Common myeloid progenitor, CD34-positive (primary cell): Measurements from ENCODE around the gene PBRM1.

ENCODE experiments used
- CTCF ChIA-PET: fragments of 350-600 bp; sonication (Branson Sonifier 250); formaldehyde crosslinking; loops from one replicate; lab custom pipeline; 2021; ENCODE audit warnings: antibody characterized with exemption; lab: Charles Lee
- POLR2A ChIA-PET: fragments of 350-600 bp; sonication (Branson Sonifier 250); formaldehyde crosslinking; loops from one replicate; lab custom pipeline; 2021; ENCODE audit warnings: antibody characterized with exemption; lab: Charles Lee
- DNase-seq, 3 donors: peaks; one replicate each; pipeline versions ENCODE4 v3.0.0 to v3.0.0-alpha.2; 2013
- H3K27ac ChIP-seq, 2 experiments: 1 replicate in 1 of 2; 2 replicates in 1 of 2; pipeline ENCODE4 v1.7.0; 2013; ENCODE audit warnings: inconsistent platforms in 2 of 2, low read length in 2 of 2, mild to moderate bottlenecking in 2 of 2, low read depth in 1 of 2, moderate library complexity in 1 of 2; ENCODE audit not compliant: severe bottlenecking in 2 of 2, insufficient read depth in 1 of 2, poor library complexity in 1 of 2
- H3K27me3 ChIP-seq, 5 experiments: replicated peaks in 2 of 5; 1 replicate in 3 of 5; 2 replicates in 2 of 5; pipeline versions ENCODE4 v1.6.1 to v1.7.0; 2013; ENCODE audit warnings: low read length in 4 of 5, mild to moderate bottlenecking in 2 of 5, moderate library complexity in 2 of 5, inconsistent platforms in 1 of 5; ENCODE audit not compliant: insufficient read depth in 5 of 5, control insufficient read depth in 4 of 5
- H3K36me3 ChIP-seq, 4 experiments: 1 replicate in 2 of 4; 2 replicates in 2 of 4; pipeline versions ENCODE4 v1.6.1 to v1.7.0; 2013; ENCODE audit warnings: low read length in 3 of 4, control low read depth in 1 of 4, mild to moderate bottlenecking in 1 of 4; ENCODE audit not compliant: control insufficient read depth in 4 of 4, insufficient read depth in 4 of 4
- H3K4me1 ChIP-seq, 4 experiments: 1 replicate in 3 of 4; 2 replicates in 1 of 4; pipeline versions ENCODE4 v1.6.1 to v1.7.1; 2013; ENCODE audit warnings: low read length in 3 of 4, mild to moderate bottlenecking in 3 of 4, control low read depth in 1 of 4, inconsistent platforms in 1 of 4, moderate library complexity in 1 of 4; ENCODE audit not compliant: control insufficient read depth in 4 of 4, insufficient read depth in 4 of 4; ENCODE audit errors: control extremely low read depth in 1 of 4
- H3K4me3 ChIP-seq, 7 experiments: 1 replicate in 4 of 7; 2 replicates in 3 of 7; pipeline versions ENCODE4 v1.5.1 to v1.7.0; 2013; ENCODE audit warnings: mild to moderate bottlenecking in 7 of 7, low read length in 6 of 7, moderate library complexity in 6 of 7, inconsistent platforms in 2 of 7, low read depth in 2 of 7, control low read depth in 1 of 7; ENCODE audit not compliant: insufficient read depth in 4 of 7, control insufficient read depth in 1 of 7; ENCODE audit errors: extremely low read depth in 1 of 7
- H3K9me3 ChIP-seq, 5 experiments: 1 replicate in 4 of 5; 2 replicates in 1 of 5; pipeline versions ENCODE4 v1.6.1 to v1.7.1; 2013; ENCODE audit warnings: low read length in 4 of 5, mild to moderate bottlenecking in 2 of 5, inconsistent platforms in 1 of 5, low read depth in 1 of 5, moderate library complexity in 1 of 5; ENCODE audit not compliant: control insufficient read depth in 4 of 5, insufficient read depth in 2 of 5; ENCODE audit errors: control extremely low read depth in 1 of 5
- WGBS: methylation state at CpG from one replicate; pipeline ENCODE4 v1.1.5; 2013; ENCODE audit not compliant: insufficient coverage; 5-methylcytosine and 5-hydroxymethylcytosine counted together

PBRM1 gene

DNA sequence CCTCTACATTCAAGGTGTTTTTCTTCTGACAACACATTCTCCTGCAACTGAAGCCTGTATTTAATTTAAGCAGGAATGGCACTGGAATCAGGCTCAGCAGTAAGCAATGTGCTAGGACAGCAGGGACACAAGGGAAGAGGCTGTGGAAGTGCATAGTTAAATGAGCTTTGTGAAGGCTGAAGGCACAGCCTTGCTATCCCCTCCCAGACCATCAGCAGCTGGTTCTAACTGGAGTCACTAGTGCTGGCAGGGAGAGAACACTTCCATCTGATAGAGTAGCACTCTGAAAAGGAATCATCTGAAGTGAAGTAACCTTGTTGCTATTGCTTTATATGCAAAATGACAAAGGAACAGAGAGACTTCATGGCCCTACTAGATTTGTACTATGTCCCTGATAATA, 134.6 kb downstream of the PBRM1 start:
- Histone ChIP-seq H3K4me3 (no peak overlapping the region), H3K27me3 (no peaks in the 10 kb centered on the region), H3K4me1 (no peaks in the 10 kb centered on the region), H3K9me3 (no peaks in the 10 kb centered on the region), H3K36me3 (peaks cover 30 to 80% (median 58%) of the 10 kb centered on the region in 4 experiments), H3K27ac (no peak overlapping the region)
- CTCF ChIA-PET, result interaction anchor here (0.9 to 1.2 kb wide), 3 partner anchors 10 to 14 kb away, joined by 3 to 4 read pairs (median 3); no protein-coding TSS in a partner anchor
- DNase-seq, result no peak
- POLR2A ChIA-PET, result no interaction called here

GRCh38 chr3:52547143-52547542, 138.6 kb downstream of the PBRM1 start:
- no peaks in the 10 kb centered on the region for H3K4me1 ChIP-seq
- H3K9me3 ChIP-seq, result no peaks in the 10 kb centered on the region
- H3K27ac ChIP-seq, result no peak overlapping the region
- no peaks in the 10 kb centered on the region for H3K27me3 ChIP-seq
- DNase-seq, result no peak
- CTCF ChIA-PET, result interaction anchor here (1.3 kb wide), 1 partner anchor 9 kb away, joined by 3 read pairs; no protein-coding TSS in a partner anchor
- POLR2A ChIA-PET, result no interaction called here
- WGBS, result 94% methylated on average over 2 of the region's 2 CpGs
- no peak overlapping the region for H3K4me3 ChIP-seq
- H3K36me3 ChIP-seq, result peaks cover 20 to 64% (median 43%) of the 10 kb centered on the region in 4 experiments

DNA sequence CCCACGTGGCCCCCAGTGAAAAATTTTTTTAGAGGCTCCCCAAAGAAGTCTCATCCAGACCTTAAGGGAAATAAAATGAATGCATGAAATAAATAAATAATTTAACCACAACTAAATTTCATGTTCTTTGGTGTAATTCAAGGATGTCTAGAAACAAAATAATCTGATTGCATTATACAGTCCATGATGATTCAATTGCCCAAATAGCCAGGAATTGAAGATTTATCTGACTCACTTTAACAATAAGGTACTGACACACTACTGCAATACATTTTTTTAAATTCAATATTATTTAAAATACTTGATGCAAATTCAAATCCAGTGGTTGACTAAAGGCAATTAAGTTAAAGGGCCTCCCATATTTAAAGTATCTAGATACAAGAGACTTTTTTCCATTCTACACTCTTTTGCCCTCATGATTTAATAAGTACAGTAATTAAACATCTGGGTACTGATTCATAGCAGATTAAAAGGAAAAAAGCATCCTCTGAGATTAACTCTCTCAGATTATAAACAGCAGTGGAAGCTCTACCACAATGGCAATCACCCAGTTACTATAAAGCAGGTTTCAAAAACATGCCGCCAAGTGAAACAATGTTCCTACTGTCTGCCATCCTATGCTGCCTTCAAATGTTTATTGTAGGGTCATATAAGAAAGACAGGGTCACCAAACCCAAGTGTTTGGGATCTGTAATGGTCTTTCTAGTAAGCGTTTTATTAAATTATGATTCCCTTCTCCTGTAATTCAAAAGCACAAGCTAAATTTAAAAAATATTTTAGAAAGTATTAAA, 139.4 kb downstream of the PBRM1 start:
- no peaks in the 10 kb centered on the region for H3K9me3 ChIP-seq
- CTCF ChIA-PET, result interaction anchor here (1.0 to 1.3 kb wide), 3 partner anchors 9 to 74 kb away, joined by 3 read pairs; no protein-coding TSS in a partner anchor
- DNase-seq, result no peak
- H3K27me3 ChIP-seq, result no peaks in the 10 kb centered on the region
- WGBS, result no CpG with 5 or more reads among the region's 3 CpGs
- H3K36me3 ChIP-seq, result peaks cover 20 to 59% (median 40%) of the 10 kb centered on the region in 4 experiments
- no peak overlapping the region for H3K4me3 ChIP-seq
- no peak overlapping the region for H3K27ac ChIP-seq
- POLR2A ChIA-PET, result no interaction called here
- no peaks in the 10 kb centered on the region for H3K4me1 ChIP-seq

GRCh38 chr3:52544937-52545336, 140.8 kb downstream of the PBRM1 start:
- no peaks in the 10 kb centered on the region for H3K9me3 ChIP-seq
- H3K4me1 ChIP-seq, result no peaks in the 10 kb centered on the region
- no peak overlapping the region for H3K4me3 ChIP-seq
- ChIA-PET POLR2A (no interaction called here), CTCF (interaction anchor here (1.0 kb wide), 2 partner anchors 10 to 72 kb away, joined by 3 read pairs; no protein-coding TSS in a partner anchor)
- no peaks in the 10 kb centered on the region for H3K27me3 ChIP-seq
- no peak for DNase-seq
- H3K36me3 ChIP-seq, result peaks cover 14 to 53% (median 35%) of the 10 kb centered on the region in 4 experiments
- WGBS, result 93% methylated on average over 4 of the region's 4 CpGs
- H3K27ac ChIP-seq, result no peak overlapping the region

GRCh38 chr3:52541050-52541449, 144.7 kb downstream of the PBRM1 start:
- peaks cover 6 to 30% (median 24%) of the 10 kb centered on the region in 4 experiments for H3K4me1 ChIP-seq
- ChIA-PET CTCF (interaction anchor here (1.0 to 1.8 kb wide), 2 partner anchors 11 to 68 kb away, joined by 3 to 4 read pairs; no protein-coding TSS in a partner anchor), POLR2A (interaction anchor here (0.6 kb wide), 2 partner anchors 42 to 262 kb away, joined by 3 to 5 read pairs; partner anchors contain the start of gene WDR82)
- peaks cover 3 to 42% (median 13%) of the 10 kb centered on the region in 4 experiments for H3K36me3 ChIP-seq
- H3K27me3 ChIP-seq, result no peaks in the 10 kb centered on the region
- no peak overlapping the region for H3K27ac ChIP-seq
- DNase-seq, result no peak
- H3K4me3 ChIP-seq, result no peak overlapping the region
- WGBS, result 100% methylated on average over 1 of the region's 2 CpGs
- H3K9me3 ChIP-seq, result no peaks in the 10 kb centered on the region

- no peaks in the 10 kb centered on the region for H3K9me3 ChIP-seq
- peak overlapping the region in 1 of 2 experiments; percentile 26 for H3K27ac ChIP-seq
- H3K36me3 ChIP-seq, result peaks cover 3 to 31% (median 9%) of the 10 kb centered on the region in 4 experiments
- peak overlapping the region in 2 of 7 experiments; percentile 3 to 42 for H3K4me3 ChIP-seq
- H3K4me1 ChIP-seq, result peaks cover 10 to 48% (median 31%) of the 10 kb centered on the region in 4 experiments
- DNase-seq, result no peak
- H3K27me3 ChIP-seq, result no peaks in the 10 kb centered on the region
- WGBS, result 79% methylated on average over 5 of the region's 5 CpGs
- ChIA-PET POLR2A (interaction anchor here (0.6 kb wide), 1 partner anchor 22 kb away, joined by 3 read pairs; no protein-coding TSS in a partner anchor), CTCF (interaction anchor here (1.0 kb wide), 1 partner anchor 43 kb away, joined by 3 read pairs; no protein-coding TSS in a partner anchor)
Observed at GRCh38 chr3:52539010-52539653, 146.6 kb downstream of the PBRM1 start.
